Endothelial cell of umbilical vein (primary cell): ENCODE results near the gene PRCD. TPM values are rescaled to one million over a fixed set of nuclear protein-coding genes. Genes with fewer than 3 reads are reported as not detected.

Experiments
- BruUV-seq: library from RNA; stranded (reverse); fragments of 400-500 nt; replicated peaks from 2 replicates; lab custom pipeline; 2021; lab: Mats Ljungman, UMichigan
- CTCF ChIA-PET: fragments of 300-600, 350-600 bp; sonication (Branson Sonifier 250); formaldehyde crosslinking; loops from one replicate; lab custom pipeline; 2021; ENCODE audit warnings: antibody characterized with exemption, inconsistent platforms; lab: Charles Lee
- POLR2A ChIA-PET: fragments of 300-600, 350-600 bp; sonication (Branson Sonifier 250); formaldehyde crosslinking; loops from one replicate; lab custom pipeline; 2021; ENCODE audit warnings: antibody characterized with exemption, inconsistent platforms; lab: Charles Lee
- DNase-seq: peaks from one replicate; pipeline ENCODE4 v3.0.0-alpha.2; 2011; ENCODE audit warnings: low read depth, low spot score
- FAIRE-seq: peaks from 2 replicates; lab custom pipeline; 2011; peaks lifted over from hg19 to GRCh38; lab: Jason Lieb, UNC
- H2AFZ ChIP-seq: 2 replicates; pipeline ENCODE4 v1.6.0; 2012; ENCODE audit warnings: low read depth, low read length, control low read depth, inconsistent platforms
- H3K27ac ChIP-seq: 2 replicates; pipeline ENCODE4 v1.5.1; 2011; ENCODE audit warnings: low read depth, mild to moderate bottlenecking, control low read depth, low read length, moderate library complexity; ENCODE audit not compliant: insufficient read depth
- H3K27me3 ChIP-seq, 2 experiments: 2 replicates each; pipeline versions ENCODE4 v1.6.0 to v1.6.1; 2011; ENCODE audit warnings: low read length in 2 of 2, mixed read lengths in 1 of 2; ENCODE audit not compliant: control insufficient read depth in 2 of 2, insufficient read depth in 2 of 2
- H3K36me3 ChIP-seq, 2 experiments: 2 replicates in 1 of 2; 3 replicates in 1 of 2; pipeline ENCODE4 v1.5.1; 2011; ENCODE audit warnings: low read length in 2 of 2, mild to moderate bottlenecking in 1 of 2, moderate library complexity in 1 of 2; ENCODE audit not compliant: control insufficient read depth in 2 of 2, insufficient read depth in 2 of 2; ENCODE audit errors: extremely low read depth in 1 of 2
- H3K4me1 ChIP-seq: 3 replicates; pipeline ENCODE4 v1.5.1; 2011; ENCODE audit warnings: mild to moderate bottlenecking, low read length; ENCODE audit not compliant: control insufficient read depth, insufficient read depth; ENCODE audit errors: extremely low read depth
- H3K4me2 ChIP-seq: 2 replicates; pipeline ENCODE4 v1.6.1; 2011; ENCODE audit warnings: low read length, control low read depth, mixed read lengths; ENCODE audit not compliant: insufficient read depth
- H3K4me3 ChIP-seq, 3 experiments: fragments of 200-600 bp in 1 of 3; sonication (generic), shearing (Covaris generic) in 1 of 3; replicated peaks in 1 of 3; 2 replicates each; pipeline ENCODE4 v1.5.1; 2011 to 2016; ENCODE audit warnings: control low read depth in 3 of 3, low read length in 3 of 3, mild to moderate bottlenecking in 2 of 3, inconsistent platforms in 1 of 3, low read depth in 1 of 3, moderate library complexity in 1 of 3; ENCODE audit not compliant: insufficient read depth in 1 of 3
- H3K79me2 ChIP-seq: 2 replicates; pipeline ENCODE4 v1.6.0; 2012; ENCODE audit warnings: low read length, inconsistent platforms; ENCODE audit not compliant: control insufficient read depth, insufficient read depth
- H3K9ac ChIP-seq: replicated peaks from 2 replicates; pipeline ENCODE3; 2011; ENCODE audit warnings: low read length, control low read depth; ENCODE audit not compliant: insufficient read depth; ENCODE audit errors: extremely low read depth
- H3K9me1 ChIP-seq: replicated peaks from 3 replicates; pipeline ENCODE4 v1.6.0; 2011; ENCODE audit warnings: mild to moderate bottlenecking, low read length; ENCODE audit not compliant: control insufficient read depth, insufficient read depth; ENCODE audit errors: extremely low read depth
- H3K9me3 ChIP-seq: replicated peaks from 2 replicates; pipeline ENCODE4 v1.5.1; 2012; ENCODE audit warnings: low read length, inconsistent platforms; ENCODE audit not compliant: control insufficient read depth, insufficient read depth
- H4K20me1 ChIP-seq: replicated peaks from 2 replicates; pipeline ENCODE3; 2011; ENCODE audit warnings: mild to moderate bottlenecking, low read length; ENCODE audit not compliant: control insufficient read depth, insufficient read depth; ENCODE audit errors: extremely low read depth
- CTCF ChIP-seq, 2 donors: IDR thresholded peaks; 1 replicate in 1 of 2; 2 replicates in 1 of 2; pipeline ENCODE4 v1.5.1; 2011; ENCODE audit warnings: low read length in 2 of 2, mild to moderate bottlenecking in 2 of 2, moderate library complexity in 2 of 2, control low read depth in 1 of 2, inconsistent platforms in 1 of 2, low read depth in 1 of 2; ENCODE audit not compliant: insufficient read depth in 1 of 2; ENCODE audit errors: extremely low read depth in 1 of 2
- EZH2 ChIP-seq: IDR thresholded peaks from 2 replicates; pipeline ENCODE4 v1.6.1; 2012; ENCODE audit warnings: borderline replicate concordance, low read depth, mild to moderate bottlenecking, moderate library complexity, low read length, inconsistent platforms; ENCODE audit not compliant: severe bottlenecking
- FOS ChIP-seq: IDR thresholded peaks from 2 replicates; pipeline ENCODE4 v1.6.1; 2011; ENCODE audit warnings: mild to moderate bottlenecking, low read length, moderate library complexity, borderline replicate concordance; ENCODE audit not compliant: insufficient read depth
- GATA2 ChIP-seq: IDR thresholded peaks from 2 replicates; pipeline ENCODE4 v1.7.0; 2011; ENCODE audit warnings: low read depth, mild to moderate bottlenecking, moderate library complexity, mixed read lengths, low read length; ENCODE audit not compliant: insufficient read length, insufficient read depth
- JUN ChIP-seq: IDR thresholded peaks from 2 replicates; pipeline ENCODE4 v1.6.1; 2011; ENCODE audit warnings: borderline replicate concordance, low read depth; ENCODE audit not compliant: insufficient read length, insufficient read depth
- MAX ChIP-seq: IDR thresholded peaks from 2 replicates; pipeline ENCODE4 v1.6.1; 2011; ENCODE audit not compliant: insufficient read depth, insufficient read length
- MYC ChIP-seq: IDR thresholded peaks from one replicate; pipeline ENCODE4 v1.6.1; 2011; ENCODE audit warnings: mild to moderate bottlenecking, low read depth, low read length
- POLR2A ChIP-seq: IDR thresholded peaks from 2 replicates; pipeline ENCODE4 v1.6.1; 2012; ENCODE audit warnings: low read depth, mild to moderate bottlenecking, control low read depth, low read length
- POLR2AphosphoS5 ChIP-seq: IDR thresholded peaks from 2 replicates; pipeline ENCODE4 v1.6.1; 2012; ENCODE audit warnings: low read depth, mild to moderate bottlenecking, control low read depth, low read length, moderate library complexity; ENCODE audit not compliant: insufficient read depth
- dilution Hi-C: fragments of 300-500 bp; cut with MboI; formaldehyde crosslinking; loops from one replicate; pipeline ENCODE4 v1.15.0; 2019; ENCODE audit warnings: low sequenced_read_pairs; ENCODE audit not compliant: extremely low pct_ligation_motif_present
- intact Hi-C: fragments of 100-400 bp; cut with micrococcal nuclease; formaldehyde crosslinking; loops from one replicate; pipeline ENCODE4 v1.10.0; 2022
- polyA plus RNA-seq, 4 experiments: library from polyadenylated mRNA; depleted of rRNA in 3 of 4; stranded (reverse) in 3 of 4; unstranded in 1 of 4; fragments of >200 nt; gene quantifications; 2 replicates each; pipeline versions ENCODE4 v1.2.1 to v1.2.3, GENCODE V29; 2011 to 2012; ENCODE audit warnings: missing spikeins in 1 of 4
- total RNA-seq: library from RNA; stranded (reverse); gene quantifications from 2 replicates; pipeline ENCODE4 v1.2.3, GENCODE V29; 2021

The PRCD gene
- total and polyA plus RNA-seq, 2 donors (not counting 3 experiments of a cell fraction or from before 2014, with no cell fraction given) = not detected

- BruUV-seq = no TSS peak
- Histone ChIP-seq H3K9ac (peak overlapping the region; percentile 14), H3K27me3 (no peaks in the 10 kb centered on the region), H3K9me1 (no peaks in the 10 kb centered on the region), H3K36me3 (no peaks in the 10 kb centered on the region), H3K27ac (peak overlapping the region; percentile 42), H3K9me3 (no peaks in the 10 kb centered on the region), H3K79me2 (peaks cover 7% of the 10 kb centered on the region), H3K4me3 (no peak overlapping the region), H2AFZ (no peak overlapping the region), H3K4me2 (peak overlapping the region; percentile 6), H3K4me1 (peaks cover 27% of the 10 kb centered on the region), H4K20me1 (no peaks in the 10 kb centered on the region)
- peak; percentile 59 for DNase-seq
- TF ChIP-seq POLR2AphosphoS5 = peak; percentile 67
- TF ChIP-seq GATA2 = no peak
- TF ChIP-seq FOS = peak; percentile 75
- ChIA-PET POLR2A (no interaction called here), CTCF (interaction anchor here (0.9 to 1.8 kb wide), 12 partner anchors 9 to 85 kb away, joined by 3 to 12 read pairs (median 4); partner anchors contain the start of genes AANAT and RHBDF2)
- intact Hi-C loops = loop anchor here (1.0 kb wide), 2 partner anchors 8 kb away; partner anchors contain the start of gene RHBDF2
- dilution Hi-C loops = no loop called here
- peak; percentile 95 for FAIRE-seq
These were observed 46.8 kb upstream of the PRCD start for GRCh38 chr17:76492989-76493501.

GRCh38 chr17:76493505-76494167, 46.2 kb upstream of the PRCD start:
- H2AFZ ChIP-seq = no peak overlapping the region
- POLR2A ChIA-PET = no interaction called here

More at GRCh38 chr17:76493505-76494167, 46.2 kb upstream of the PRCD start:
- Histone ChIP-seq H3K9me1 (no peaks in the 10 kb centered on the region), H3K27ac (peak overlapping the region; percentile 42), H3K27me3 (no peaks in the 10 kb centered on the region), H3K4me1 (peaks cover 32% of the 10 kb centered on the region), H3K79me2 (peaks cover 7% of the 10 kb centered on the region), H3K4me2 (peak overlapping the region; percentile 6), H3K4me3 (no peak overlapping the region), H3K9ac (peak overlapping the region; percentile 14), H3K36me3 (no peaks in the 10 kb centered on the region), H4K20me1 (no peaks in the 10 kb centered on the region), H3K9me3 (no peaks in the 10 kb centered on the region)
- TF ChIP-seq EZH2 (no peak), POLR2A (no peak), GATA2 (no peak), POLR2AphosphoS5 (no peak), MYC (no peak), MAX (no peak), CTCF (IDR thresholded peaks at IDR 0.05; ENCODE audit: extremely low read depth in 1 of 2, insufficient read depth in 1 of 2, low read depth in 1 of 2, low read length in 2 of 2) (no peak), FOS (no peak), JUN (no peak)
- FAIRE-seq (no peak), DNase-seq (no peak)
- no TSS peak for BruUV-seq
- intact Hi-C loops = loop anchor here (1.0 kb wide), 2 partner anchors 8 kb away; partner anchors contain the start of gene RHBDF2
- CTCF ChIA-PET = interaction anchor here (0.9 to 1.8 kb wide), 13 partner anchors 8 to 85 kb away, joined by 3 to 12 read pairs (median 4); partner anchors contain the start of genes AANAT and RHBDF2
- dilution Hi-C loops = no loop called here
